Diencephalon (tissue), 1 donor: Measurements from ENCODE around the gene FKBP14. TPM values are rescaled to one million over a fixed set of nuclear protein-coding genes. Genes with fewer than 3 reads are reported as not detected.

ENCODE experiments used
- total RNA-seq: library from RNA; depleted of rRNA; stranded (reverse); fragments of >200 nt; gene quantifications from one replicate; pipeline ENCODE4 v1.2.3, GENCODE V29; 2014

The FKBP14 gene, protein sequence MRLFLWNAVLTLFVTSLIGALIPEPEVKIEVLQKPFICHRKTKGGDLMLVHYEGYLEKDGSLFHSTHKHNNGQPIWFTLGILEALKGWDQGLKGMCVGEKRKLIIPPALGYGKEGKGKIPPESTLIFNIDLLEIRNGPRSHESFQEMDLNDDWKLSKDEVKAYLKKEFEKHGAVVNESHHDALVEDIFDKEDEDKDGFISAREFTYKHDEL
- total RNA-seq: 11.1 TPM

DNA sequence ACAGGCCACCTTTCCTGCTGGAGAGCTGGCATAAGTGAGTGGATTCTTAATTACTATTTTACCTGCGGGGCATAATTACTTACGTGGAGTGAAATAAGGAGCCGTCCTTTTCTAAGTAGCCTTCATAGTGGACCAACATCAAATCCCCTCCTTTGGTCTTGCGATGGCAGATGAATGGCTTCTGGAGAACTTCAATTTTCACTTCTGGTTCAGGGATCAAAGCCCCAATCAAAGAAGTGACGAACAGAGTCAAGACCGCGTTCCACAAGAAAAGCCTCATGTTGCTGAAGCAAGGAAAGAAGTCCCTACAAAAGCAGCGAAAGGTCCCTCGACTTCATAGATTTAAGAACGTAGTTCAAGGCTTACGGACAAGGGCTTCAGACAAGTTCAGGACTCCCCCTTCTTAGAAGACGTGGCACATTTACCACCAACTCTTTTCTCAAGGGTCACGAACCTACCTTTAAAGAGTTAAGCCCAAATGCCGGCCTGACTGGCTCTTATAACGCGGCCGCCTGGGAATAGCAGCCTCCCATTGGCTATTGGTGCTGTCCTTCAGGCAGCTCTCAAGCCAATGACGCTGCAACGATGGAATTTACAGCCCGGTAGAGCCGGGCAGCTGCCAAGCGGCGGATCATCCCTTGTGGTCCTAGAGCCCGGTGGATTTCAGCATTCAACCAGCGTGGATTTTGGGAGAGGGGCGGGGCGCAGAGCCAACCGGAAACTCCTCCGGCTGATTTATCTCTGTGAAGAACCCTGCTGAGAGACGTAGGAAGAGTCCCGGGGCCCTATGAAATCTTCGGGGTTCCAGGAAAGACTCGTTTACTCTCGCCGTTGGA lies at the start of gene FKBP14:
TSS of gene FKBP14 (minus strand) at position 474 of the 836 bp plus-strand sequence. CDS start at position 280, 194 bp downstream.

DNA sequence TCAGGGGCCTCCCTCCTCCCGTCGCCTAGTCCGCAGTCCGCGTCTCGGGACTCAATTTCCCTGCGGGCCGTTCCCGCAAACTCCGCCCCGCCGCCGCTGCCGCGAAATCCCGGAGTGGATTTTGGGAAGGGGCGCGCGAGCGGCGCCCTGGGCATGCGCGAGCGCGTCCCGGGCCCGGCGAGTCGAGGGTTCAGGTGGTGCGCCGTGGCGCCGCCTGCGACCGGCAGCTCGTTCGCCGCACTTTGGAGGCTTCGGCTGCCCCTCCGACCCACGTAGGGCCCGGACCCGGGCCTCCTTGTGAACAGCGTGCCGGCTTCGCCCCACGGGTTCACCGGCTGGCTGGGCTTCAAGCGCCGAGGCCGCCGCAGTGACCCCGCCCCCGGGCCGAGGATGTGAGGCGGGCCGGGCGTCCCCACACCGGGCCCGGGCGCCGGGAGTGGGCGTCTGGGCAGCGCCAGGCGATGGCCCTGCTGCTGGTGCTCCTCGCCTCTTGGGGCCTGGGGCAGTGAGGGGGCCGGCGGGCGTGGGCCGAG lies 1.8 kb upstream of the FKBP14 start, which contains the start of gene PLEKHA8:
TSS of gene PLEKHA8 (plus strand) at position 197 of the 533 bp plus-strand sequence. CDS start 351 bp downstream, outside the sequence.

DNA sequence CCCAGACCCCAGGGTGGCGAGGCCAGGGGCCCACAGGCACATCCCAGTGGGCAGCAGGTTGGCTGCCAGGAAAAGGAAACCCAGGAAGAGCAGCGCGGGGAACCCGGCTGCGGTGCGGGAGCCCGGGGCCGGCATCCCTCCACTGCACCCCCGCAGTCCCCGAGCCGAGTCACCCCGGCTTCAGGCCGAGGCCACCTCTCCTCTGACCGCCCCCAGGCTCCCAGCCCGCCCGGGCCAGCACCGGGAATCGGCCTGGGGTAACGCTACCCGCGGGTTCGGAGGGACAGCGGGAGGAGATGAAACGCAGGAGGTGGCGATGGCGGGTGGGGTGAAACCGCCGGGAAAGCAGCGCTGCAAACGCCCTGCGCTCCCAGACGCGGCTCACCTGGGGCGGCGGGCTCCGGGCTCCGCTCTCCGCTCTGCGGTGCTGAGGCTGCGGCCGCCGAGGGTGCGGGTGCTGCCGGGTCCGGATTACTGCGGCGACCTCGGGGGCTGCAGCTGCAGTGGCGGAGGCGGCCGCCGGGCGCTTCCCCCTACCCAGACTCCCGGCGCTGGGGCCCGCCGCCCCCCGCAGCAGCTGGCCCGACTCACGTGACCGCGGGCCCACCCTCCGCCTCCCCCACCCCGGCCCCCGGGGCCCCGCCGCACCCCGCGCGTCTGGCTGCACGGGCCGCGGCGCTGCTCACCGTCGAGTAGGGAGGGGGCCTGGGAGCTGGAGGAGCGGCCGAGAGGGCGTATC lies 37.1 kb downstream of the FKBP14 start, which contains the start of gene SCRN1:
TSS of gene SCRN1 (minus strand) at position 545 of the 739 bp plus-strand sequence. CDS start 20,734 bp downstream, outside the sequence.

Other genes with a start within 250 kb of the FKBP14 start
- 6.9 TPM for gene WIPF3, start 220.2 kb downstream of the FKBP14 start, total RNA-seq
- 163 TPM for gene SCRN1, start 36.9 kb downstream of the FKBP14 start, total RNA-seq
- 28.4 TPM for gene PLEKHA8, start 1.7 kb upstream of the FKBP14 start, total RNA-seq
- 361 TPM for gene MTURN, start 108.3 kb upstream of the FKBP14 start, total RNA-seq